Activated CD4-positive, alpha-beta T cell treated with anti-CD3 and anti-CD28 coated beads, Interleukin-2, amount 50 U/mL, for 4 hours (primary cell): ENCODE measurements around the gene CLEC16A.
A peak's percentile ranks its signal among the peaks of the same experiment; 100 is the strongest.
"Not testable (repeated sequence)": the region's sequence is repeated elsewhere in the genome, so short reads cannot be mapped to it uniquely, and the experiment has no call there.

Experiments
- DNase-seq, 2 experiments: peaks; one replicate each; pipeline ENCODE4 v3.0.0-alpha.2; 2020

CLEC16A gene

DNA sequence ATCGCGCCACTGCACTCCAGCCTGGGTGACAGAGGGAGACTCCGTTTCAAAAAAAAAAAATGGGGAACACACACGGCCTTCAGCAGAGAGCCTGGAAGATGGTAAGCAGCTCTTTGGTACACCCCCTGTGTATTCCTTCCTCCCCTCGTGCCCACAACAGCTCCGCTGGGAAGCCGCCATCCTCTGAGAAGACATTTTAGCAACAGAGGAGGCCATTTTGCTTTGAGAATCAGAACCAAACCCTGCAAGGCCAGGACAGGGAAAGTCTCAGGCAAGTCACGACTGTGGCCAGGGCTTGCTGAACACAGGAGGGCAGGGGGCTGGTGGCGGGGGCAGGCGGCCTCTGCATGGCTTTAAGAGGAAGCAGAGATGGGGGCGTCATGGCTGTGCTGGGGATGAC, 265.9 kb downstream of the CLEC16A start:
- no peak for DNase-seq

GRCh38 chr16:11211061-11211976, 267.0 kb downstream of the CLEC16A start:
- no peak for DNase-seq

GRCh38 chr16:11211977-11212797, 267.8 kb downstream of the CLEC16A start:
- DNase-seq: no peak

- DNase-seq: no peak
These were observed 268.4 kb downstream of the CLEC16A start for GRCh38 chr16:11212798-11213196.

- DNase-seq: no peak
These were observed 269.0 kb downstream of the CLEC16A start for GRCh38 chr16:11213373-11213772.

- DNase-seq: no peak
These were observed 269.4 kb downstream of the CLEC16A start for GRCh38 chr16:11213799-11214198.

DNA sequence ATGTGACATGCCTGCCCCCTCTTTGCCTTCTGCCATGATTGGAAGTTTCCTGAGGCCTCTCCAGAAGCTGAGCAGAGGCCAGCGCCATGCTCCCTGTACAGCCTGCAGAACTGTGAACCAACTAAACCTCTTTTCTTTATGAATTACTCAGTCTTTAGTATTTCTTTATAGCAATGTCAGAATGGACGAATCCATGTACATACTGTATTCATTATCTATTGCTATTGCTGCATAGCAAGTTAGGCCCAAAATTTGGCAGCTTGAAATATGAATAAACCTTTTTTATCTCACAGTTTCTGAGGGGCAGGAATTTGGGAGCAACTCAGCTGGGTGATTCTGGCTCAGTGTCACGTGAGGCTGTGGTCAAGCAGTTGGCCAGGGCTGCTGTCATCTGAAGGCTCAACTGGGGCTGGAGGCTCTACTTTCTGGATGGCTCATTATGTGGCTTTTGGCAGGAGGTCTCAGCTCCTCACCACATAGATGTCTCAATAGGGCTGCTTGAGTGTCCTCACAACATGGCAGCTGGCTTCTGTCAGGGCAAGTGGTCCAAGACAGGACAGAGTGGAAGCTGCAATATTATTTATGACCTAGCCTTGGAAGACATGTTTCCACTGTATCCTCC, 271.7 kb downstream of the CLEC16A start:
- DNase-seq: no peak

- DNase-seq: no peak
These were observed 273.6 kb downstream of the CLEC16A start for GRCh38 chr16:11217651-11218603.

DNA sequence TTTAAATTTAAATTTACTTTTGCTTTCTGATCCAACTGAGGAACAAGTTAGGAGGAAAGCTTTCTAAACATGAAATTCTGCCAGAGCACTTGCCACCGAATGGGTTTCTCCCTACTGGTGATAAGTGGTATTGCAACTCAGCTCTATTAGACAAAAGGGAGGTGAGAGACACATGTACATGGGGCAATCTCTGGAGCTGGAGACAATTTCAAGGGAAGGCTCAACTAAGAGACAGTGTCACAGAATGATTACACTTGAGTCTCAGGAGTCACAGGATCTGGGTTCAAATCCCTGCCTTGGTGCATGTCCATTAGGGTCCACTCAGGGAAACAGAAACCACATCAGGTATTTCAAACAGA, 274.2 kb downstream of the CLEC16A start:
- no peak for DNase-seq

GRCh38 chr16:11219178-11219577, 274.8 kb downstream of the CLEC16A start:
- no peak for DNase-seq

GRCh38 chr16:11220507-11220906, 276.1 kb downstream of the CLEC16A start:
- DNase-seq: not testable (repeated sequence)

GRCh38 chr16:11224096-11224893, 279.9 kb downstream of the CLEC16A start:
- DNase-seq: peak; percentile 20 to 25

DNA sequence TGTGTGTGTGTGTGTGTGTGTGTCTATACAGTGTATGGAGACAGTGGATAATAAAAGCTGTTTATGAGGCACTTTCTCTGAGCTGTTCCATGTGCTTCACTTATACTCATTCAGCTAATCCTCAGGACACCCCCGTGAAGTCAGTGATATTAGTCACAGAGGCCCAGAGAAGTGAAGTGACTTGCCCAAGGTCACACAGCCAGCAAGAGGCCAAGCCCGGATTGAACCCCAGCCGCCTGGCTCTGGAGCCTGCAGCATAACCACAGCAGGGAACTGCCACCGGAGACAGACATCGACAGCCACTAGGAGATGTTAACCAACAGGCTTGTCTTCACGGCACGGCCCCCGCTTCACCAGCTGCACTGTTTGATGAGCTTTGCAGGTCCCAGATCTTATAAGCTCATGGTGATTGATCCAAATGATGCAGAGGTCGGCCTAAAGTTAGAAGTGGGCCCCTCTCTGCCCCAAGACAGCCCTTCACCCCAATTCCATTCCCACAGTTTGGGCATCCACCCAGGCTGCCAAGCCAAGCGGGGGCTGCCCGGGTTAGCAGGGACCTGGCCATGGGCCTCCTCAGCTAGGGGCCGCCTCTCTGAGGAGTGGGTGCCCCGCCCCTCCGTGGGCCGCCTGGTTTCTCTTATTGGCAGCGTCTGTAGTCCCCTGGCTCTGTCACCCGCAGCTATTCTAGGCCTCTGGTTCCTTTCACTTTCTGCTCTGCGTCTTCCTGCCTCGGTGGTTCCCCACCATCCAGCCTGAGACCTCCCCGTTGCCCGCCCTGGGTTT, 280.7 kb downstream of the CLEC16A start:
- peak; percentile 64 to 74 for DNase-seq

GRCh38 chr16:11225677-11226549, 281.5 kb downstream of the CLEC16A start:
- no peak for DNase-seq

GRCh38 chr16:11229432-11229831, 285.1 kb downstream of the CLEC16A start:
- no peak for DNase-seq

GRCh38 chr16:11229906-11230305, 285.5 kb downstream of the CLEC16A start:
- DNase-seq: no peak

DNA sequence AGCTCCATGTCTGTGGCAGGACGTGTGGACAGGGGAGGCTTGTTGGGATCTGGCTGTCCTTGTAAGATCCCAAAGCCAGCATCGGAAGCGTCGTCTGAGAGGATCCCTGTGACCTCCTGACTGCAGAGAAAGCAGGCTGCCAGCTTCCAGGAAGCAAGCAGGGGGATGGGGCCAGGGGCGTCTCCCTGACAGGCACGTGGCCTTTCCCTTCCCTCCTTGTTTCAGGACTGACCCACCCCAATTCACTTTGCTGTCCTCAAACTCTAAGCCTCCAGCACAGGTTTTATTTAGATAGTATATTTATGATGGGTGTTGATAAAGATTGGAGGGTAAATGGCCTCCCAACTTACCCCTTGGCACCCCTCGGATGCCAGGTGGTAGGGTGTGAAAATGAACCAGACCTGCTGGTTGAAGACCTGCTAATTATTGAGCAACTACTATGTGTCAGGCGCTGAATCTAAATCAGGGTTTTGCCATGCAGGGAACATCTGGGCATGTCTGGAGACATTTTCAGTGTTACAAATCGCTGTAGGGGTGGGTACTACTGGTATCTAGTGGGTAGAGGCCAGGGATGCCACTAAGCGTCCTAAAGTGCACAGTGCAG, 287.1 kb downstream of the CLEC16A start:
- no peak for DNase-seq
